Astrocyte (in vitro differentiated cells and primary cell): ENCODE results near the gene UBAC2.

Experiments used
- EZH2 ChIP-seq: IDR thresholded peaks from 2 replicates; pipeline ENCODE4 v1.6.1; 2012; ENCODE audit warnings: mild to moderate bottlenecking, low read length, inconsistent platforms; ENCODE audit not compliant: insufficient read depth
- TF ChIP-seq, protein P1 (sequence below): IDR thresholded peaks from 2 replicates; pipeline ENCODE4 v1.5.1; 2011; ENCODE audit warnings: low read depth, mild to moderate bottlenecking, inconsistent platforms, low read length, moderate library complexity; ENCODE audit not compliant: insufficient read depth

- TF ChIP-seq, protein P1, sequence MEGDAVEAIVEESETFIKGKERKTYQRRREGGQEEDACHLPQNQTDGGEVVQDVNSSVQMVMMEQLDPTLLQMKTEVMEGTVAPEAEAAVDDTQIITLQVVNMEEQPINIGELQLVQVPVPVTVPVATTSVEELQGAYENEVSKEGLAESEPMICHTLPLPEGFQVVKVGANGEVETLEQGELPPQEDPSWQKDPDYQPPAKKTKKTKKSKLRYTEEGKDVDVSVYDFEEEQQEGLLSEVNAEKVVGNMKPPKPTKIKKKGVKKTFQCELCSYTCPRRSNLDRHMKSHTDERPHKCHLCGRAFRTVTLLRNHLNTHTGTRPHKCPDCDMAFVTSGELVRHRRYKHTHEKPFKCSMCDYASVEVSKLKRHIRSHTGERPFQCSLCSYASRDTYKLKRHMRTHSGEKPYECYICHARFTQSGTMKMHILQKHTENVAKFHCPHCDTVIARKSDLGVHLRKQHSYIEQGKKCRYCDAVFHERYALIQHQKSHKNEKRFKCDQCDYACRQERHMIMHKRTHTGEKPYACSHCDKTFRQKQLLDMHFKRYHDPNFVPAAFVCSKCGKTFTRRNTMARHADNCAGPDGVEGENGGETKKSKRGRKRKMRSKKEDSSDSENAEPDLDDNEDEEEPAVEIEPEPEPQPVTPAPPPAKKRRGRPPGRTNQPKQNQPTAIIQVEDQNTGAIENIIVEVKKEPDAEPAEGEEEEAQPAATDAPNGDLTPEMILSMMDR: no peak
- TF ChIP-seq EZH2: no peak
Observed at GRCh38 chr13:99396446-99396845, 195.8 kb downstream of the UBAC2 start.
